ENCODE results near the gene SYT7.

SYT7 gene

DNA sequence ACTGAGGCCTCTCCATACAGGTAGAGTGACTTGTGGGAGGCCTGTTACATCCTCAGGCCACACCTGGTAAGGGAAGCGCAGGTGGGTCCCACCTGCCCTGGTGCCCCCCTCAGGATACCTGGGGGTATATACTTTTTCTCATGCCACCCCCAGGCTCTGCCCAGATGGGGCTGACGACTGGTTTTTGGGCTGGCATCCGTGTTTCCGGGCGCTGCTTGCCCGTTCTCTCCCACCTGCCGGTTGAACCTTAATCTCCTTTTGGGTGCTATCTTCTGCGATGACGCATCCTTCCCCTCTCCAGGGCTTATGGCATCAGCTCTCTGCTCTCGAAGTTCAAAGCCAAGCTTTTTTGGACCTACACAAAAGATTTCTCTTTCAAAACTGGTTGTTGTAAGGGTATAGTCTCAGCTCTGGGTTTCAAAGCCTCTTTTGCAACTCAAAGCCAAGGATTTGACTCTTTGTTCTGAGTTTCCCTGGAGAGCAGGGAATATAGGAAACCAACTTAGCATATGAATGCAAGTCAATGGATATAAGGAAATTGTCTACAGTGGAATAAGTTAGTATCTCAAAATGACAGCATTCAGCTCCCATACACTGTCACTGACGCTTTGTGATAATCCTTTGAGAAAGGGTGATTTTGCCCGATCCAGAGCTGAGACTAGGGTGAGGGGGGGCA, 80.9 kb downstream of the SYT7 start:
- DNase-seq (ENCODE audit: low read depth in 2 of 2) = no peak

DNA sequence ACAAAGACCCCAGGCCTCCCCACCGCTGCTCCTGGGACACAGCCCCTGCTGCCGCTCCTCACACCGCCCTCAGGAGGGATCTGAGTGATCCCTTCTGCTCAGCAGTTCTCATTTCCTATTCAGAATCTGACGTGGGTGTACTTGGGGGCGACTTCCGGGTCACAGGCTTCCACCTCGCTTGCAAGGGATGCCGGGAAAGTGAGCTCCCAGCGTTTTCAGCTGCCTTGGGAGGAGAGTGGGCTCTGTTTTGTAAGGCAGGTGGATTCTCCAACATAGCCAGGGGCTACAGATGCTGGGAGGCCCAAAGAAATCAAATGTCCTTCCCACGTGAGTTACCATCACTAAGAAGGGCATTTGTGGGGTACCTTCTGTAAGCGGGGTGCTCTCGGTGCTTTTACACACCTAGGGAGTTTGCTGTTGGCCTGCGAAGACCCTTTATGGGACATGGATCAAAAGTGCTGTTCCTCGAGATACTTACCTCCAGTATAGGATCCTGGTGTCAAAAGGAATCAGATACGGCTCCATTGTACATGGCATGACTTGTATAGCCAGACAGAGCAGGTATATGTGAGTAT, 82.0 kb downstream of the SYT7 start:
- no peak for DNase-seq (ENCODE audit: low read depth in 2 of 2)

DNA sequence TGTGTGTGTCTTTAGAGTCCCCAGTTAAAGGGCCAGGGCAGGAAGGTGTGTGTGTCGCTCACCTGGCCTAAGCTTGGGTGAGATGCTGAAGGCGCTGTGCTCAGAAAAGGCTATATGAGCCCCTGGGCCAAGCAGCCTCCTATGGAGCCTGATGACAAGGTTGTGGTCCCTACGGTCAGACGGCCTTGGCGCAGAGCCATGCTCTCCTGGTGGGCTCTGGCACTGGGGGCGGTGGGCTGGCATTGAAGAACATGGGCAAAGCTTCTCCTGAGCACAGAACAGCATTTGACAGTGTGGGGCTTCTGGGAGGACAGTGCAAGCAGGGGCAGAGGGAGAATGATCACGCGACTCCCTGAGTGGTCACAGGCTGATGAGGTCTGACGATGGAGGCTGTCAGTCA, 83.0 kb downstream of the SYT7 start:
- no peak for DNase-seq (ENCODE audit: low read depth in 2 of 2)

DNA sequence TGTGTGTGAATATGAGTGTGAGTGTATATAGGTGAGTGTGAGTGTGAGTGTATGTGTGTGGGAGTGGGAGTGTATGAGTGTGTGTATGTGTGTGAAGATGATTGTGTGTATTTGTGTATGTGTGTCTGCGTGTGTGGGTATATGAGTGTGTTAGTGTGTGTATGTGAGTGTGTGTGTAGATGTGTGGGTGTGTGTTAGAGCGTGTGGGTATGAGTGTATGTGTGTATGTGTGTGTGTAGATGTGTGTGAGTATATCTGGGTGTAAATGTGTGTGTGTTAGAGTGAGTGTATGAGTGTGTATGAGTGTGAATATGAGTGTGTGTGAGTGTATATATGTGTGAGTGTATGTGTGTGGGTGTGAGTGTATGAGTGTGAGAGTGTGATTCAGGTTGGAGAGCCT, 83.4 kb downstream of the SYT7 start:
- DNase-seq (ENCODE audit: low read depth in 2 of 2) = no peak

DNA sequence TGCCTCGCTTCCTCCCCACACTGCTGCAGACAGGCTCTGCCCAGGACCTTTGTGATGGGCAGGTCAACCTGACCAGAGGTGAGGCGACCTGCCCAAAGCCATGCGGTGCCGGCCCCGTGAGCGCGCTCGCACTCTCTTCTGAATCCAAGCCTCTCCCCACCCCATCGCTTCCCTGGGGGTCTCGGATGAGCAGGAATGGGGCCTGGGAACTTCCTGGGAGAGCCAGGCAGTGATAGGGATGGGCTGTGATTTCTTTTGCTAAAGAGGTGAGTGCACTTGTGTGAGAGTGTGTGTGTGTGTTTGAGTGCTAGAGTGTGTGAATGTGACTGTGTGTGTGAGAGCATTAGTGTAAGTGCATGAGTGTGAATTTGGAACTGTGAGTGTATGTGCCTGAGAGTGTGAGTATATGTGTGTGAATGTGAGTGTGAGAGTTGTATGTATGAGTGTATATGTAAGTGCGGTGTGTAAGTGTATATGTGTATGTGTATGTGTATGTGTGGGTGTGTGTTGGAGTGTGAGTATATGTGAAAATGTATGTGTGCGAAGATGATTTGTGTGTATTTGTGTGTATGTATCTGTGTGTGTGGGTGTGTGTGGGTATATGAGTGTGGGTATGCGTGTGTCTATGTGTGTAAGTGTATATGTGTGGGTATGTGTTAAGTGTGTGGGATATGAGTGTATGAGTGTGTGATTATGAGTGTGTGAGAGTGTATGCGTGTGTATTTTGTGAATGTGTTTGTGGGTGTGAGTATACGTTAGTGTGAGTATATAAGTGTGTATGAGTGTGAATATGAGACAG, 84.1 kb downstream of the SYT7 start:
- no peak for DNase-seq (ENCODE audit: low read depth in 2 of 2)

DNA sequence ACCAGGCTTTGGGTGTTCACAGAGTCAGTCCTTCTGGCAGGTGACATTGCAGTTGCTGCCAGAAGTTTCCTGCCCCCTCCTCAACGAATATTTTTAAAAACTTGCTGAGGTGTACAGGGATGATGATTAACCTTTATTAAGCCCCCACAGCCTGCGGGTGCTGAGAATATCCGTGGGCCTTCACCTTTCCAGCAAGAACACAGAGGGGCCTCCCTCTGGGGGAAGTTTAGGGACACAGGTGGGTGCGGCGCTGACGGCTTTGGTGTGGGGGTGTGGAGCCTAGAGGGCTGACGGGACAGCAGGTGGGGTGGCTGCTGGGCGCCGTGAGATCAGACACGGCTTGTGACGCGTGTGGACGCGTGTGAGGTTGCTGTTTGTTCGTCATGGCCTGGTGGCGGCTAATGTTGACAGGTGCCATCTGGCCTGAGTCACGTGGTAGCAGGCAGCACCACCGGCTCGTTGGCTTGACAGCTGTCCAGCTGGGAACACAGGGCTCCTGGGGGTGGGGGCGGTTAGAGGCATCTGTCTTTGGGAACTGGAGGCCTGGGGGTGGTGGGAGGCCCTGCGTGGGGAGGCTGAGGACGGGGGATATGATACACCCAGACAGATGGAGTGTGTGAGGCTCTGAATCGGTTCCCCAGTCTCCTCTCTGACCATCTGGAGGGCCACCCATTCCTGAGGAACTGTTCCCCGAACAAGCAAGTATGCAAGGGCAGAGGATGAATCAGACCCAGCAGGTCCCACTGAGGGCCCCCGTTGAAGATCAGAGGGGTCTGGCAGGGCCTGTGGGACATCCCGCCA, 84.9 kb downstream of the SYT7 start:
- DNase-seq (ENCODE audit: low read depth in 2 of 2) = no peak

DNA sequence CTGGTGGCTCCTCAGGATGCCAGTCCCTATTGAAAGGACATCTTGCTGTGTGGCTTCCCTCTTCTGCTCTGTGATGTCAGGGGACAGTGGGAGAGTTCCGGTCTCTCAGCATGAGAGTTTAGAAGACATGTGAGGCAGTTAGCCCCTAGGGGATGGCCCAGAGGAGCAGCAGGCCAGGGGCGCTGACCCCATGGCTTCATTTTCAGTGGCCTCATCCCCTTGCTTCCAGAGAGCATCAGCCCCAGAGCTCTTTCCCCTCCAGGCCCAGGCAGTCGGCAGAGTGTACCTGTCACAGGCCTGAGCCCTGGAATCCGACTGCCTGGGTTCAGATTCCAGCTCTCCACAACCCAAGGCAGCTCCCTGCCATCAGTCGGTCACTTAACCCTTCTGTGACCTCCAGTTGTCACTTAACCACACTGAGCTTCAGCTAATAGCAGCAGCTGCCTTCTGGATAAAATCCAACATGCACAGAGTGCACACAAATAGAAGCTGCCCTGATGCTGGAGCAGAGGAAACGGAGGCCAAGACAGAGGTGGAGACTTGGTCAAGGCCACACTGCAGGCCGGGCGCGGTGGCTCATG, 86.4 kb downstream of the SYT7 start:
- no peak for DNase-seq (ENCODE audit: low read depth in 2 of 2)

DNA sequence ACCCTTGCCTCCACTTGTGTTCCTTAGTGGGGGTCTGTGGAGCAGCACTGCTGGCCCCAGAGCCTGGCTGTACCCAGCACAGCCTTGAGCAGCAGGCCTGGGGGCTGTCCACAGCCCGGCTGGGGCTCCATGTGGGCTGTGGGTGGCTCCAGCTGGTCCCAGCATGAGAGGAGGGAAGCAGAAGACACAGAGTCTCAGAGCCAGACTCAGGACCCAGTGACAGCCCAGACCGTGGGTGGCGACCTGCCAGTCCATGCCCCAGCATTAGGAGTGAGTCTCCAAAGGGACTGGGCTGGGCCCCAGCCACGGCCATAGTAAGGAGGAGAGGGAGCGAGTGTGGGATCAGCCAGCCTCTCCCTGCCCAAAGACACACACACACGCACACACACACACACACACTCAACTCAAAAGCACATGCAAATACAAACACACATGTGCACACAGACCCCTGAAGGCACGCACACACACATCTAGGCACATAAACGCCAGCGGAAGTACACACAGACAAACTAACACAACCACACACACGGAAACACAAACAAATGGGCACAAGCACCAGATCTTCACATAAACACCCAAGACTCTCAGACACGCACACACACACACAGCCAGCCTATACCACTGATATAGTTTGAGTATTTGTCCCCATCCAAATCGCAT, 89.0 kb downstream of the SYT7 start:
- no peak for DNase-seq (ENCODE audit: low read depth in 2 of 2)

DNA sequence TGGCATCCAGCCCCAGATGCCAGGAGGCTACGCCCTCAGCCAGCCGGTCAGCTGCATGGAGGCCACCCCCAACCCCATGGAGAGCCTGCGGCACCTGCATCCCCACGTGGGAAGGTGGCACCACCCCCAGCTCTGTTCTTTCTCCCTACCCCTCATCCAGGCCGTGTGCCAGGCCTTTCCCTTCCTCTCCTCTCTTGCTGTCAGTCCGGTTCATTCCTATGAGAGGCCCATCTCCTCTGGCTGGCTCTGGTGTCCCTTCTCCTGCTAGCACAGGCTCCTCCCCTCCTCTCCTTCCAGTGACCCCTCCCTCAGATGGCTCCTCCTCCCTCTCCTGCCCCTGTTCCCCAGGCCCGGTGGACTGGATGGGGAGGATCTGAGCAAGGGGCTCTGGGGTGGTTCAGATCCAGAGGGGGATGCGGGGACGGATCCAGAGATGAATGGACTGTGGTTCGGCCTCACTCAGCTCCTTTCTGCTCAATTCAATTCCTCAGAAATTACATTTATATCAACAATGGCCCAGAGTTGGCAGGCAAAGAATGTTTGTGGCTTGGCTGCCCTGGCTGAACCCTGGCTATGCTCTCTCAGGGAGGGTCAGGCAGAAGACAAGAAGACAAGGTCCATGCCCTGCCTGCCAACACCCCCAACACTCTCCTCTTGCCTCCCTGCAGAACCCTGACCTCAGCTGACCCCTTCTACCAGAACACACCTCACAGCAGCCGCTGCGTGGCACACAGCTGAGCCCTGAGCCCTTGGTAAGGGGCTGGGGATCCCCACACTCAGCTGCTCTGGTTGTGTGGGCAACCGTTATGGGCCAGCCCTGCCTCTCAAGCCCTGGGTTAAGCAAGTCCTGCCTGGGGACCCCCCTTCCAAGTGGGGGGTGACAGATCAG, 90.8 kb downstream of the SYT7 start:
- no peak for DNase-seq (ENCODE audit: low read depth in 2 of 2)

DNA sequence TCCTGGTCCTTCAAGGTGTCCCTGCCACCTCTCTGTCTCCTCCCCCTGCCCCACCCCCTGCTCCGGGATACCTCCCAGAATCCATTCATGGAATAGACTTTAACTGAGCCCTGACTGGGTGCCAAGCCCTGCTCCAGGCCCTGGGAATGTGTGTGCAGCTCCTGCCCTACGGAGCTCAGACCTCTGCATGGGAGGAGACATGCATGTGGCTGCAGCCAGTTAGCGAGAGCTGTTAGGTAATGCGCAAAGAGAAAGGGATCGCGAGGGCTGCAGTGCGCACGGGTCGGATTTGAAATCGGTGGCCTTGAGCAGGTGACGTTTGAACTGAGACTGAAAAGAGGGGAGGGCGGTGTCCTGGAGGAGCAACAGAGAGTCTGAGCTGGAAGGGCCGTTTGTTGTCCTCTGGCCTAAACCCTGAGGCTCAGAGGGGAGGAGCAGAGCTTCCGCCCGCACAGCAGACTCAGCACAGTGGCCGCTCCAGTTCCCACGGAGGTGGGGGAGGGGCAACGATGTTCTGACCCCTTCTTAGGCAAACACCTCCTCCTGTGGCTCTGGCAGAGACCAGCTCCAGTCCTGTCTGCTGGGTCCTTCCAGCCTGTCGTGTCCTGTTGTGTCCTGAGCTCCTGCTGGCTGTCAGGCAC, 92.1 kb downstream of the SYT7 start:
- no peak for DNase-seq (ENCODE audit: low read depth in 2 of 2)

DNA sequence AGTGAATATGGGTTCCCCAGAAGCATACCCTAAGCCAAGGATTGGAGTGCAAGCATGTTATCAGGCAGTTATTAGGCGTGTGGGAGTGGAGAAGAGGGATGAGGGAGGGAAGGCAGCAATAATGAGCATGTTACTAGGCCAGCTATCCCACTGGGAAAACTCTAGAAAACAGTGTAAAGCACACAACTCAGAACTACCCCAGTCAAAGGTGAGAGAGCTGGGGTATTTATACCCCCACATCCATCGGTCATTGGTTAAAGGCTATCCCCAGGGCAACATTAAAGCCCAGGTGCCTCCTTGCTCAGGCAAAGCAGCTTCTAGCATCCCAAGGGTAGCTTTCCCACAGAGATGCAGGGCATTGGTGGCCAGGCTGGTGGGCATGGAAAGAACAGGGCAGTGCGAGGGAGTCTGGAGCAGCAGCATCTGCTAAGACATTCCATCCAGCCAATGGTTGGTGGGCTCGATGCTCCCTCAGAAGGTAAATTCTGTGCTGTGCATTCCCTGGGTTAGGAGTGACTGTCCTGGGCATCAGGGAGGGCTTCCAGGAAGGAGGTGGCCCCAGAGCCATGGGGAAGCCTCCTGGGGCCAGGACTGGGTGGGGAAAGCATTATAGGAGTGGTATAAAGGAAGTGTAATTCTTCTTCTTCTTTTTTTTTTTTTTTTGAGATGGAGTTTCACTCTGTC, 93.4 kb downstream of the SYT7 start:
- no peak for DNase-seq (ENCODE audit: low read depth in 2 of 2)

DNA sequence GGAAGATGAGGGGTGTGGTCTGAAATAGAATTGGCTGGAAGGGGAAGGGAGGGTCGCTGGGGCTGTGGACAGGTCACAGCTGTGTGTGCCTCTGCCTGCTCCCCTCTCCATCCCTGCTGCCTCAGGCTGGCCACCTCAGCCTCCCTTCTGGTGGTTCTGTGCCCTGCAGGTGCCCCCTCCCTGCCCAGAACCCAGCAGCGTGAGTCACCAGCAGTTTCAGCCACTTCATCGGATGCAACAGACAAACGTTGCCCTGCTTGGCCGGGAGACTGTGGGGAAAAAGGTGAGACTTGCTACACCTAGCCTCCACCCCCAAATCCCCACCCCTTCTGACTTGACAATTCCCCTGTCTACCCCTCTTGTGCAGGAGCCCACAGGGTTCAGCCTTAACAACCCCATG, 94.1 kb downstream of the SYT7 start:
- DNase-seq (ENCODE audit: low read depth in 2 of 2) = no peak

DNA sequence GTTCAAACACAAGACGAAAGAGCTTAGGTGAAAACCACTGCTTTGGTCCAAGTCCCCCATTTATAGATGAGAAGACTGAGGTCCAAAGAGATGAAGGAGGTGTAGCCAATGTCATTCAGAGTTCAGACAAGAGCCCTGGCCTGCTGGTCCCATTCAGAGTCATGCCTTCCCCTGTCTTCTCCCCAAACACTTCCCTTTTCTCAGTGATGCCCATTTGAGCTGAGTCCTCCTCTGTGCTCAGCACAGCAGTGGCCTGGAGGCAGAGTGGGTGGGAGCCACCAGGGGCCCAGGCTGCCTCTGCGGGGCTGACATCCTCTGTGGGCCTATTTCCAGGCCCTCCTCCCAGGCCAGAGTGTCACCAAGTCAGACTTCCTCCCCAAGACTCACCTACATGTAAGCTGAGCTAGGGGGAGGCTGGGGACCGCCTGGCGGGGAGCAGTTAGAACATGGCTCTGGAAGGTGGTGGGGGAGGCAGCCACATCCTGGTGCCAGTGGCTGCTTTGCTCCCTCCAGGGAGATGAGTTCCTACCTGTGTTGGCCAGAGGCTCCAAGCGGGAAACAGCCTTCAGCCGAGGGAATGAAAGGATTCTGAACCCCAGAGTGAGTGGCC, 94.8 kb downstream of the SYT7 start:
- DNase-seq (ENCODE audit: low read depth in 2 of 2) = no peak

DNA sequence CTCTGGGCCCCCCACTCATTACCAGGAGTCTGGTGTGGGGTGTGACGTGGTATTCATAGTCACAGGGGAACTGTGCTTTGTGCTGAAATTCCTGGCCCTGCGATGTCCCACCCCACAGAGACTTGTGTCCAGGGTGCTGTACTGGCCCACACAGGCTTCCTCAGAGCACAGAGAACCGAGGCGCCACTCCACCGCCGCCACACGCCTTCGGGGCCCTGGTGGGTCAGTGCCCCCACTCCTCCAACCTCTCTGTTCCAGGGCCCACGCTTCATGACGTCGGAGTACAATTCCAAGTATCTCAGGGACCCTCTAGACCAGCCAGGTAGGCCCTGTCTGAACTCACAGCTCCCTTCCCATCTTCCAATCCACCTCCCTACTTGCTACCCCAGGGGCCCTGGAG, 95.8 kb downstream of the SYT7 start:
- no peak for DNase-seq (ENCODE audit: low read depth in 2 of 2)

DNA sequence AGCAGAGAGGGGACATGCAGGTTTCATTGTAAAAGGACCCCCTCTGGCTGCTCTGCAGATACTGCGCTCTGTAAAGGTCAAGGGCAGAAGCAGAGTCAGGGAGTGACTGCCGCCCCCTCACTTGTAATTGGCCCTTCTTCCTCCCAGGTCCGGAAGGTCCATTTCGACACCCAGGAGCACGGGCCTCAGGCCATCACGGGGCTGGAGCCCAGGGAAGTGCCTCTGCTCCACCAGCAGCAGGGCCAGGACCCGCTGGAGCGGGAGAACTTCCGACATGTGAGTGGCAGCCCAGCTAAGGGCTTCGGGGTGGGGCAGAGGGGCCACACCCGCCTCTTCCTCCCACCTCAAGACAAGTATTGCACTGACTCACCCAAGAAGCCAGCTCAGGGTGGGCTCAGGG, 96.3 kb downstream of the SYT7 start:
- DNase-seq (ENCODE audit: low read depth in 2 of 2) = no peak

DNA sequence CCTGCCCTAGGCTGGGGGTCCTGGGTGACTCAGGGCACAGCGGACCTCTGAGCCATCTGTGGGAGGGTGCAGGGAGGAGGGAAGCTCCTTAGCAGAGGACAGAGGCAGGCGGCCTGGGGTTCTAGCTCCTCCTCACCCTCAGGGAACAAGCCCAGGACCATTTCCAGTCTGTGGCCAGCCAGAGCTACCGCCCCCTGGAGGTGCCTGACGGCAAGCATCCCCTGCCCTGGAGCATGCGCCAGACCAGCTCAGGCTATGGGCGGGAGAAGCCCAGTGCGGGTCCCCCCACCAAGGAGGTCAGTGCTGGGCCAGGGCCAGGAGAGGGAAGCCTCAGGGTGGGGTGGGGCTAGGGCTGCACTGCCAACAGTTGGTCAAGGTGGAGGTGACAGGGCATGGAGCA, 98.4 kb downstream of the SYT7 start:
- DNase-seq (ENCODE audit: low read depth in 2 of 2) = no peak

DNA sequence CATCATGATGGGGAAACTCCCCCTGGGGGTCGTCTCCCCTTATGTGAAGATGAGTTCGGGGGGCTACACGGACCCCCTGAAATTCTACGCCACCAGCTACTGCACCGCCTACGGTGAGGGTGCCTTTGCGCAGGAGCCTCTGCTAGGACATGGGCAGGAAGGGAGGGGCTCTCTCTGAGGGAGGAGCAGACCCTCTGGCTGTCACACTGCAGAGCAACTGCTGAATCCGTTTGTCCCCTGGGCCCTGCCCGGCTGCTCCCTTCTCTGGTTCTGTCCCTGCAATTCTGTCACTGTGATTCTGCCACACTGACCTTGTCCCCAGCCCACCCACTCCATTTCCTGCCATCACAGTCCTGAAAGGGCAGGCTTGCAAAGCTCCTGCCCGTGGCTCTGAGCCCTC, 99.1 kb downstream of the SYT7 start:
- DNase-seq (ENCODE audit: low read depth in 2 of 2) = no peak

DNA sequence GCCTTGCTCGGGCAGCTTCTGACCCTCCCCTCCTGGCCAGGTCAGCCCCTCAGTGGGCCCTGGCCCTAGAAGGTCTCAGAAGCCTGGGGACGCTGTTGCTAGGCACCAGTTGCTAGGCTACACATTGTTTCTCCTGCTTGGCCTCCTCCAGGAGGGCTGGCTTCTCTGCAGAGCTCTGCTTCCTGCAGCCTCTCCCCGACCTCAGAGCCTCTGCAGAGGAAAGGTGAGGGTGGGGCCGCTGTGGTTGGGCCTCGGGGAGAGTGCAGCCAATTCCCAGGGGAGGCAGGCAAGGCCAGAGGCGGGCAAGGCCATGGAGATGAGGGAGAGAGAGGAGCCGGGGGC, 99.9 kb downstream of the SYT7 start:
- no peak for DNase-seq (ENCODE audit: low read depth in 2 of 2)

All from stimulated activated CD8-positive, alpha-beta memory T cell treated with anti-CD3 and anti-CD28 coated beads, Interleukin-7, amount 100 ng/mL, for 1 hour (primary cell).